ENCODE results near the gene PERP. TPM values are rescaled to one million over a fixed set of nuclear protein-coding genes. Genes with fewer than 3 reads are reported as not detected.

PERP gene
- total RNA-seq, 2 donors from 2014 or later = 21.1 to 23.7 TPM

DNA sequence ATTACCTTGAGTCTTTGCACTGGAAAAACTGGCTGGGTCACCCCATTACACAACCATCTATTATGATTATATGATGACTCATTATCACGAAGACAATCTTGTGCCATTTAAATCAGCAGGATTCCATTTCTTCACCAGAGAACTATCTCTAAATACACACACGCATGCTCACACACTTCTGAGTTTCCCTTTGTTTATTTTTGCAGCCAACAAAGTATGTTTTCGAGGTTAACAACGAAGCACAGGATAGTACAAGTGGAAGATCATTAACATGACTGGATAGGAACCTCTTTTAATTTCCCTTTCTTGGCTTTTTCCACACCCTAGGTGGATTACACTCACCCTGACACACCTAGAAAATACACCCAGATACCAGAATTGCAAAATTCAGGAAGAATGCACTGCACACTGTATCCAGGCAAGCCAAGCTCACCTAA lies 18.9 kb downstream of the PERP start:
- DNase-seq (ENCODE audit: low spot score) (no peak), ATAC-seq (ENCODE audit: insufficient number of reproducible peaks, low FRiP score, low read depth) (no peak)
- Histone ChIP-seq H3K9me3 (no peaks in the 10 kb centered on the region), H3K27ac (no peak overlapping the region), H3K27me3 (replicated peaks; ENCODE audit: insufficient read depth) (no peaks in the 10 kb centered on the region), H3K4me1 (ENCODE audit: control insufficient read depth in 1 of 2, low read depth in 2 of 2) (peaks cover 0 to 3% of the 10 kb centered on the region in 2 donors), H3K36me3 (peaks cover 12% of the 10 kb centered on the region), H3K4me3 (no peak overlapping the region)
- TF ChIP-seq, protein P1, sequence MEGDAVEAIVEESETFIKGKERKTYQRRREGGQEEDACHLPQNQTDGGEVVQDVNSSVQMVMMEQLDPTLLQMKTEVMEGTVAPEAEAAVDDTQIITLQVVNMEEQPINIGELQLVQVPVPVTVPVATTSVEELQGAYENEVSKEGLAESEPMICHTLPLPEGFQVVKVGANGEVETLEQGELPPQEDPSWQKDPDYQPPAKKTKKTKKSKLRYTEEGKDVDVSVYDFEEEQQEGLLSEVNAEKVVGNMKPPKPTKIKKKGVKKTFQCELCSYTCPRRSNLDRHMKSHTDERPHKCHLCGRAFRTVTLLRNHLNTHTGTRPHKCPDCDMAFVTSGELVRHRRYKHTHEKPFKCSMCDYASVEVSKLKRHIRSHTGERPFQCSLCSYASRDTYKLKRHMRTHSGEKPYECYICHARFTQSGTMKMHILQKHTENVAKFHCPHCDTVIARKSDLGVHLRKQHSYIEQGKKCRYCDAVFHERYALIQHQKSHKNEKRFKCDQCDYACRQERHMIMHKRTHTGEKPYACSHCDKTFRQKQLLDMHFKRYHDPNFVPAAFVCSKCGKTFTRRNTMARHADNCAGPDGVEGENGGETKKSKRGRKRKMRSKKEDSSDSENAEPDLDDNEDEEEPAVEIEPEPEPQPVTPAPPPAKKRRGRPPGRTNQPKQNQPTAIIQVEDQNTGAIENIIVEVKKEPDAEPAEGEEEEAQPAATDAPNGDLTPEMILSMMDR (IDR thresholded peaks at IDR 0.05) = no peak

DNA sequence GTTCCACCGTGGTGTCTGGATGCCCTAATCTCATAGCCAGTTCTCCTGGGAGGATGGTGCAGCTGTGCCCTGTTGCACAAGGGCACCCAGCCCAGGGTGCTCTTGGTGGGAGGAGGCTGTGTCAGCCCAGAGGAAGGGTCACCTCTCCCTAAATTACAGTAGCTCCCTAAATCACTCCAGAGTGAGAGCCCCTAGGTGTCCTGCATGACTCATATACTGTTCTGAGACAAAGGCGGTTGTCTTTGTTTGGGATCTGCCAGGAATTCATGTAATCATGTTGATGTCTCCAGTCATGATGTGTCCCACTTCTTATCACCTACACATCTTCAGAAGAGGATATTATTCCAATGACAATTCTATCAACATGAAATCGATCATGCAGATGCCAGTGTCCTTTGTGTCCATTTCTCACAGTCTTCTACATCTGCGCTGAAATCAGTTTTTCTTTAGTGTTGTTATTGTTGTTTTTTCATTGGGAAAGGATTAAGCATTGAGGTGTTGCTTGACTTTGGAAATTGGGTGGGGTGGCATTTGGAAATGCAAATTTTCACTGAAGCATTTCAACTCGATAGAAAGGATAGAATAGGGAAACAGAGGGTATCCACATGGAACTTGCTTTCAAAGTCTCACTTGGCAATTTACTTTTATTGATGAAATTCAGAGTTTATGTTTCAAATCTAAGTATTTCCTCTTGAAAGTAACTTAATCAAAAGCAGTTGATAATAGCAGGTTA lies 19.5 kb downstream of the PERP start:
- no peaks in the 10 kb centered on the region for H3K27me3 ChIP-seq (replicated peaks; ENCODE audit: insufficient read depth)
- no peaks in the 10 kb centered on the region for H3K9me3 ChIP-seq
- no peak overlapping the region for H3K27ac ChIP-seq
- peaks cover 0 to 3% of the 10 kb centered on the region in 2 donors for H3K4me1 ChIP-seq (ENCODE audit: control insufficient read depth in 1 of 2, low read depth in 2 of 2)
- no peak overlapping the region for H3K4me3 ChIP-seq
- TF ChIP-seq, protein P1 (IDR thresholded peaks at IDR 0.05) = no peak
- H3K36me3 ChIP-seq = peaks cover 12% of the 10 kb centered on the region
- DNase-seq (ENCODE audit: low spot score) (no peak), ATAC-seq (ENCODE audit: insufficient number of reproducible peaks, low FRiP score, low read depth) (no peak)

DNA sequence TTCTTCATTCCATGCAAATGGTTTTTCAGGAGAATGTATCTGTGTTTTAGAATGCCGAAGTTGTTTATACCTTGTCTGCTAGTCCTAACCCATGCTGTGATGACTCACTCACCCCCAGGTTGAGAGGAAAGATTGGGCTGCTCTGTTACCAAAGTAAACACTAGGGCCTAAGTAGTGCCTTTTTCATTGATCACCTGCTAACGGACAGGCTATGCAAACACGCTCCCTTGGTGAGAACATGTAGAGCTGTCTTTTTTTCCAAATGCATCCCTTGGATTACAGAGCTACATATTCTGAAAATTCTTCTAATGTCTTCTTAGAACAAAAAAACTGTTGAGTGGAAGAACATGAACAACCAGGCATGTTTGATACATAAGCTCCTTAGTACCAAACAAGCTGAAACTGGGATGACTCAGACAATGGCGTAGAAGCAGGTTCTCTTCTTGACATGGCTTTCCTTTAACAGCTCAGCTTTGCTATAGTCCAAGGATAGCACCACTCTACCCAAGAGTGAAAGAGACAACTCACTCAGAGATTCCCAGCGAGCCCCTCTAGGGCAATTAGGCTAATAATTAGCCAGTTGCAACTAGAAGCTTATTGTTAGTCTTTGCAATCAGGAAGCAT lies 20.5 kb downstream of the PERP start:
- Histone ChIP-seq H3K36me3 (peaks cover 7% of the 10 kb centered on the region), H3K4me3 (no peak overlapping the region), H3K9me3 (no peaks in the 10 kb centered on the region), H3K27ac (no peak overlapping the region), H3K27me3 (replicated peaks; ENCODE audit: insufficient read depth) (no peaks in the 10 kb centered on the region), H3K4me1 (ENCODE audit: control insufficient read depth in 1 of 2, low read depth in 2 of 2) (peaks cover 0 to 3% of the 10 kb centered on the region in 2 donors)
- TF ChIP-seq, protein P1 (IDR thresholded peaks at IDR 0.05) = no peak
- ATAC-seq (ENCODE audit: insufficient number of reproducible peaks, low FRiP score, low read depth) = no peak
- no peak for DNase-seq (ENCODE audit: low spot score)

DNA sequence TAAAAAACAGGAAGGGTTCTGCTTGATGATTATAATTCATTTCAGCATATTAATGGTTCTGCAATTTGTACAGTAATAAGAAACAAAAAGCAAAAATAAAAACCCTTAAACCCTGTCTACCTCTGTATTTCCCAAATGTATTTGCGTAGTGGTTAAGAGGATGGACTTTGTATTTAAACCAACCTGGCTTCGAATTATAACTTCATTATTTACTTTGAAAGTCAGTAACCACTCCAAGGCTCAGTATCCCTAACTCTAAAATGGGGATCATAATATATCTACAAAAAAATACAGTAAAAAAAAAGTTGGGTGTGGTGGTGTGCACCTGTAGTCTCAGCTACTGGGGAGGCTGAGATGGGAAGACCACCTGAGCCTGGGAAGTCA lies 21.4 kb downstream of the PERP start:
- no peak for ATAC-seq (ENCODE audit: insufficient number of reproducible peaks, low FRiP score, low read depth)
- H3K9me3 ChIP-seq = peaks cover under 1% of the 10 kb centered on the region
- DNase-seq (ENCODE audit: low spot score) = no peak
- H3K27ac ChIP-seq = no peak overlapping the region
- H3K27me3 ChIP-seq (replicated peaks; ENCODE audit: insufficient read depth) = no peaks in the 10 kb centered on the region
- H3K4me3 ChIP-seq = no peak overlapping the region
- peaks cover 0 to 3% of the 10 kb centered on the region in 2 donors for H3K4me1 ChIP-seq (ENCODE audit: control insufficient read depth in 1 of 2, low read depth in 2 of 2)
- TF ChIP-seq, protein P1 (IDR thresholded peaks at IDR 0.05) = no peak
- peaks cover 3% of the 10 kb centered on the region for H3K36me3 ChIP-seq

DNA sequence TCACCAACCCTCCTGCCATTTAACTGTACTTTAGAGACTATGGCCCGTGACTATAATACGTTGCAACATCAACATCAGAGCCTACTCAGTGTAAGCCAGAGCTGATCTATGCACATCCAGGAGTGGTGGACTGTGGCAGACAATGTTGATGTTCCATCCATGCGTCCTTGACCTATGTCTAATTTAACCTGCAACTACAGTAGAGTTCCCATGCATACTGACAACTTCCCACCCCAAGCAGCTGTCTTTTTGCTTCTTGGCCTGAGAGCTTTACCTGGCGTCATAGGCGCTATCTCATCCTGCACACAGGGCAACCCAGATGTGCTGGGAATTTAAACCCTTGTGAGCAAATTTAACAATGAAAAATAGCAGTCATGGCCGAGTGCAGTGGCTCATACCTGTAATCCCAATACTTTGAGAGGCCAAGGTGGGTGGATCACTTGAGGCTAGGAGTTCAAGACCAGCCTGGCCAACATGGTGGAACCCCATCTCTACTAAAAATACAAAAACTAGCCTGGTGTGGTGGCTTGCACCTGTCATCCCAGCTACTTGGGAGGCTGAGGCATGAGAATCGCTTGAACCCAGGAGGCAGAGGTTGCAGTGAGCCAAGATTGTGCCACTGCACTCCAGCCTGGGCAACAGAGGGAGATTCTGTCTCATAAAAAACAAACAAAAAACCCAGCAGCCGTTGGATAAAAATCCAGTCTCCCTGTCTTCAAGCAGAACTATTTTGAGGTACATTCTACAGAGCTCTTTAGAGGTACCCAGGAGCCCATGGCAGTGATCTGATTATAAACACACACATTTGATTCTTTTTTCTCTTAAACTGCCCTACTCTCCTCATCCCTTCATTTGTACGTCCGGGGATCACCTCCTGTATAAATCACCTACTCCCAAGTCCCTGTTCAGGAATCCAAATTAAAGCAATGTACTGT lies 22.0 kb downstream of the PERP start:
- H3K36me3 ChIP-seq = peaks cover 3% of the 10 kb centered on the region
- ATAC-seq (ENCODE audit: insufficient number of reproducible peaks, low FRiP score, low read depth) = no peak
- H3K4me1 ChIP-seq (ENCODE audit: control insufficient read depth in 1 of 2, low read depth in 2 of 2) = peaks cover 0 to 3% of the 10 kb centered on the region in 2 donors
- TF ChIP-seq, protein P1 (IDR thresholded peaks at IDR 0.05) = no peak
- H3K27ac ChIP-seq = no peak overlapping the region
- H3K27me3 ChIP-seq (replicated peaks; ENCODE audit: insufficient read depth) = no peaks in the 10 kb centered on the region
- no peak overlapping the region for H3K4me3 ChIP-seq
- DNase-seq (ENCODE audit: low spot score) = no peak
- peaks cover 4% of the 10 kb centered on the region for H3K9me3 ChIP-seq

All from thoracic aorta (tissue), 2 donors.